Measurements from ENCODE around the gene CAMTA1. TPM values are rescaled to one million over a fixed set of nuclear protein-coding genes. Genes with fewer than 3 reads are reported as not detected.

The CAMTA1 gene
- polyA plus RNA-seq, 1 donor from 2014 or later, result 79.0 TPM

- Mint-ChIP-seq H3K27ac (no peak overlapping the region), H3K27me3 (peaks cover 8% of the 10 kb centered on the region), H3K36me3 (peaks cover 3% of the 10 kb centered on the region), H3K4me3 (no peak overlapping the region), H3K9me3 (peaks cover 3 to 6% (median 6%) of the 10 kb centered on the region in 3 donors), H3K4me1 (no peaks in the 10 kb centered on the region)
These were observed 291.3 kb downstream of the CAMTA1 start for GRCh38 chr1:7076572-7076971.

GRCh38 chr1:7077136-7077535 lies 291.9 kb downstream of the CAMTA1 start:
- H3K27me3 Mint-ChIP-seq, result peaks cover 3% of the 10 kb centered on the region
- H3K4me3 Mint-ChIP-seq, result no peak overlapping the region
- H3K27ac Mint-ChIP-seq, result no peak overlapping the region
- H3K36me3 Mint-ChIP-seq, result peaks cover 3% of the 10 kb centered on the region
- peaks cover 3 to 6% (median 6%) of the 10 kb centered on the region in 3 donors for H3K9me3 Mint-ChIP-seq
- no peaks in the 10 kb centered on the region for H3K4me1 Mint-ChIP-seq

GRCh38 chr1:7077970-7078369 lies 292.7 kb downstream of the CAMTA1 start:
- Mint-ChIP-seq H3K9me3 (peaks cover 3 to 6% (median 6%) of the 10 kb centered on the region in 3 donors), H3K27ac (no peak overlapping the region), H3K4me3 (no peak overlapping the region), H3K36me3 (peaks cover 3% of the 10 kb centered on the region), H3K4me1 (no peaks in the 10 kb centered on the region), H3K27me3 (no peaks in the 10 kb centered on the region)

GRCh38 chr1:7079637-7080036 lies 294.4 kb downstream of the CAMTA1 start:
- Mint-ChIP-seq H3K9me3 (peaks cover 3 to 6% (median 6%) of the 10 kb centered on the region in 3 donors), H3K27ac (no peak overlapping the region), H3K4me3 (no peak overlapping the region), H3K27me3 (no peaks in the 10 kb centered on the region), H3K36me3 (peaks cover 3% of the 10 kb centered on the region), H3K4me1 (no peaks in the 10 kb centered on the region)

- H3K4me3 Mint-ChIP-seq, result no peak overlapping the region
- no peaks in the 10 kb centered on the region for H3K4me1 Mint-ChIP-seq
- peaks cover 3% of the 10 kb centered on the region for H3K27me3 Mint-ChIP-seq
- no peak overlapping the region for H3K27ac Mint-ChIP-seq
- peaks cover 3% of the 10 kb centered on the region for H3K36me3 Mint-ChIP-seq
- H3K9me3 Mint-ChIP-seq, result peaks cover 0 to 3% (median 2%) of the 10 kb centered on the region in 3 donors
These were observed 299.1 kb downstream of the CAMTA1 start for GRCh38 chr1:7084232-7084894.

GRCh38 chr1:7085521-7085920 lies 300.3 kb downstream of the CAMTA1 start:
- Mint-ChIP-seq H3K27ac (no peak overlapping the region), H3K4me3 (no peak overlapping the region), H3K36me3 (no peaks in the 10 kb centered on the region), H3K4me1 (no peaks in the 10 kb centered on the region), H3K27me3 (peaks cover 3% of the 10 kb centered on the region), H3K9me3 (peaks cover 0 to 3% (median 2%) of the 10 kb centered on the region in 3 donors)

GRCh38 chr1:7086106-7086505 lies 300.9 kb downstream of the CAMTA1 start:
- H3K27ac Mint-ChIP-seq, result no peak overlapping the region
- H3K36me3 Mint-ChIP-seq, result no peaks in the 10 kb centered on the region
- no peaks in the 10 kb centered on the region for H3K4me1 Mint-ChIP-seq

GRCh38 chr1:7087888-7088287 lies 302.6 kb downstream of the CAMTA1 start:
- H3K27me3 Mint-ChIP-seq, result peaks cover 3% of the 10 kb centered on the region
- H3K27ac Mint-ChIP-seq, result no peak overlapping the region
- no peak overlapping the region for H3K4me3 Mint-ChIP-seq
- no peaks in the 10 kb centered on the region for H3K36me3 Mint-ChIP-seq
- H3K4me1 Mint-ChIP-seq, result peaks cover 0 to 2% (median 0%) of the 10 kb centered on the region in 3 donors
- no peaks in the 10 kb centered on the region for H3K9me3 Mint-ChIP-seq

More at GRCh38 chr1:7086106-7086505, 300.9 kb downstream of the CAMTA1 start:
- peaks cover 0 to 2% (median under 1%) of the 10 kb centered on the region in 3 donors for H3K9me3 Mint-ChIP-seq
- peaks cover 3% of the 10 kb centered on the region for H3K27me3 Mint-ChIP-seq
- H3K4me3 Mint-ChIP-seq, result no peak overlapping the region

GRCh38 chr1:7089497-7089896 lies 304.2 kb downstream of the CAMTA1 start:
- no peaks in the 10 kb centered on the region for H3K9me3 Mint-ChIP-seq
- H3K36me3 Mint-ChIP-seq, result no peaks in the 10 kb centered on the region
- peaks cover 3% of the 10 kb centered on the region for H3K27me3 Mint-ChIP-seq
- H3K27ac Mint-ChIP-seq, result no peak overlapping the region
- H3K4me3 Mint-ChIP-seq, result no peak overlapping the region
- H3K4me1 Mint-ChIP-seq, result peaks cover 0 to 2% (median 0%) of the 10 kb centered on the region in 3 donors

GRCh38 chr1:7093297-7093696 lies 308.0 kb downstream of the CAMTA1 start:
- Mint-ChIP-seq H3K4me1 (peaks cover 0 to 2% (median 0%) of the 10 kb centered on the region in 3 donors), H3K36me3 (peaks cover 6% of the 10 kb centered on the region), H3K4me3 (no peak overlapping the region), H3K27ac (no peak overlapping the region), H3K27me3 (peaks cover 7% of the 10 kb centered on the region), H3K9me3 (peaks cover 0 to 2% (median 0%) of the 10 kb centered on the region in 3 donors)

GRCh38 chr1:7094086-7094485 lies 308.8 kb downstream of the CAMTA1 start:
- peaks cover 0 to 2% (median 0%) of the 10 kb centered on the region in 3 donors for H3K4me1 Mint-ChIP-seq
- H3K27ac Mint-ChIP-seq, result no peak overlapping the region
- peaks cover 7% of the 10 kb centered on the region for H3K27me3 Mint-ChIP-seq
- H3K36me3 Mint-ChIP-seq, result peaks cover 6% of the 10 kb centered on the region
- H3K4me3 Mint-ChIP-seq, result no peak overlapping the region
- H3K9me3 Mint-ChIP-seq, result peaks cover 0 to 2% (median 0%) of the 10 kb centered on the region in 3 donors

GRCh38 chr1:7094509-7094908 lies 309.3 kb downstream of the CAMTA1 start:
- H3K36me3 Mint-ChIP-seq, result peaks cover 6% of the 10 kb centered on the region
- H3K9me3 Mint-ChIP-seq, result peaks cover 0 to 2% (median 0%) of the 10 kb centered on the region in 3 donors
- H3K4me3 Mint-ChIP-seq, result no peak overlapping the region
- no peak overlapping the region for H3K27ac Mint-ChIP-seq
- peaks cover 0 to 2% (median 0%) of the 10 kb centered on the region in 3 donors for H3K4me1 Mint-ChIP-seq
- peaks cover 7% of the 10 kb centered on the region for H3K27me3 Mint-ChIP-seq

GRCh38 chr1:7095343-7095964 lies 310.2 kb downstream of the CAMTA1 start:
- H3K4me1 Mint-ChIP-seq, result peaks cover 0 to 2% (median 0%) of the 10 kb centered on the region in 3 donors
- no peak overlapping the region for H3K4me3 Mint-ChIP-seq
- H3K27me3 Mint-ChIP-seq, result peaks cover 7% of the 10 kb centered on the region

GRCh38 chr1:7097938-7098592 lies 312.8 kb downstream of the CAMTA1 start:
- Mint-ChIP-seq H3K27me3 (peaks cover 7% of the 10 kb centered on the region), H3K4me3 (no peak overlapping the region), H3K27ac (no peak overlapping the region), H3K4me1 (no peaks in the 10 kb centered on the region), H3K9me3 (peaks cover 0 to 4% (median 0%) of the 10 kb centered on the region in 3 donors), H3K36me3 (peaks cover 8% of the 10 kb centered on the region)

More at GRCh38 chr1:7095343-7095964, 310.2 kb downstream of the CAMTA1 start:
- Mint-ChIP-seq H3K27ac (no peak overlapping the region), H3K9me3 (peaks cover 0 to 2% (median 0%) of the 10 kb centered on the region in 3 donors), H3K36me3 (peaks cover 8% of the 10 kb centered on the region)

- Mint-ChIP-seq H3K4me1 (no peaks in the 10 kb centered on the region), H3K27ac (no peak overlapping the region), H3K27me3 (peaks cover 7% of the 10 kb centered on the region), H3K9me3 (peaks cover 0 to 4% (median 0%) of the 10 kb centered on the region in 3 donors), H3K4me3 (no peak overlapping the region), H3K36me3 (peaks cover 8% of the 10 kb centered on the region)
These were observed 313.4 kb downstream of the CAMTA1 start for GRCh38 chr1:7098641-7099040.
